CD4-positive, alpha-beta memory T cell (primary cell): ENCODE measurements around the gene MAP1LC3A. TPM values are rescaled to one million over a fixed set of nuclear protein-coding genes. Genes with fewer than 3 reads are reported as not detected.

ENCODE experiments used
- CTCF ChIA-PET: fragments of 350-600 bp; sonication (Branson Sonifier 250); formaldehyde crosslinking; loops from one replicate; lab custom pipeline; 2021; ENCODE audit warnings: inconsistent platforms; ENCODE audit not compliant: partially characterized antibody; lab: Charles Lee
- POLR2A ChIA-PET: fragments of 350-600 bp; sonication (Branson Sonifier 250); formaldehyde crosslinking; loops from one replicate; lab custom pipeline; 2021; ENCODE audit not compliant: partially characterized antibody; lab: Charles Lee
- DNase-seq, 5 donors: peaks; one replicate each; pipeline versions ENCODE4 v3.0.0 to v3.0.0-alpha.2; 2020 to 2022; ENCODE audit warnings: mixed read lengths in 1 of 5
- H3K27ac ChIP-seq: one replicate; pipeline ENCODE4 v1.7.0; 2013; ENCODE audit warnings: low read depth, low read length
- H3K27me3 ChIP-seq: 2 replicates; pipeline ENCODE4 v1.7.0; 2013; ENCODE audit warnings: mild to moderate bottlenecking, low read length, moderate library complexity; ENCODE audit not compliant: insufficient read depth
- H3K36me3 ChIP-seq: 2 replicates; pipeline ENCODE4 v1.7.0; 2013; ENCODE audit warnings: mild to moderate bottlenecking, low read length, moderate library complexity; ENCODE audit not compliant: insufficient read depth
- H3K4me1 ChIP-seq: 2 replicates; pipeline ENCODE4 v1.7.0; 2013; ENCODE audit warnings: mild to moderate bottlenecking, low read length, moderate library complexity; ENCODE audit not compliant: insufficient read depth
- H3K4me3 ChIP-seq, 2 donors: one replicate each; pipeline ENCODE4 v1.7.0; 2013; ENCODE audit warnings: low read length in 2 of 2, mild to moderate bottlenecking in 1 of 2
- H3K9me3 ChIP-seq, 2 donors: one replicate each; pipeline ENCODE4 v1.7.0; 2013; ENCODE audit warnings: low read length in 2 of 2, control low read depth in 1 of 2; ENCODE audit not compliant: control insufficient read depth in 1 of 2
- H3K27ac Mint-ChIP-seq, 7 donors: one replicate each; pipeline ENCODE4 v1.8.0; 2020 to 2021; ENCODE audit warnings: mixed read lengths in 7 of 7, mild to moderate bottlenecking in 6 of 7, inconsistent platforms in 3 of 7, moderate library complexity in 3 of 7
- H3K27me3 Mint-ChIP-seq, 2 donors: one replicate each; pipeline ENCODE4 v1.8.0; 2020 to 2021; ENCODE audit warnings: mixed read lengths in 2 of 2
- H3K36me3 Mint-ChIP-seq, 2 donors: one replicate each; pipeline ENCODE4 v1.8.0; 2020 to 2021; ENCODE audit warnings: mixed read lengths in 2 of 2, inconsistent platforms in 1 of 2, mild to moderate bottlenecking in 1 of 2
- H3K4me1 Mint-ChIP-seq, 4 donors: one replicate each; pipeline ENCODE4 v1.8.0; 2020 to 2021; ENCODE audit warnings: mixed read lengths in 4 of 4, mild to moderate bottlenecking in 1 of 4
- H3K4me3 Mint-ChIP-seq, 8 donors: one replicate each; pipeline ENCODE4 v1.8.0; 2020 to 2021; ENCODE audit warnings: mixed read lengths in 8 of 8, mild to moderate bottlenecking in 7 of 8, moderate library complexity in 6 of 8, inconsistent platforms in 3 of 8
- H3K9me3 Mint-ChIP-seq, 8 donors: one replicate each; pipeline ENCODE4 v1.8.0; 2020 to 2021; ENCODE audit warnings: mixed read lengths in 8 of 8, mild to moderate bottlenecking in 5 of 8, inconsistent platforms in 3 of 8, moderate library complexity in 1 of 8
- intact Hi-C: fragments of 100-400 bp; cut with micrococcal nuclease; formaldehyde crosslinking; loops from one replicate; pipeline ENCODE4 v1.15.1; 2023
- polyA plus RNA-seq, 2 donors: library from polyadenylated mRNA; unstranded; fragments of 300-500 nt; fragmentation: Illumina TruSeq; gene quantifications; one replicate each; pipeline ENCODE4 v1.2.3, GENCODE V29; 2021
- total RNA-seq, 2 experiments: library from RNA; stranded (reverse); gene quantifications; one replicate each; pipeline ENCODE4 v1.2.3, GENCODE V29; 2021

MAP1LC3A gene
- total and polyA plus RNA-seq, 4 experiments from 2014 or later, result 2.1 to 7.9 (median 3.2) TPM

GRCh38 chr20:34578025-34578424 is 19.5 kb downstream of the MAP1LC3A start:
- Mint-ChIP-seq H3K27ac (peak overlapping the region in 1 of 7 donors; percentile 5), H3K4me1 (peaks cover 13 to 32% (median 27%) of the 10 kb centered on the region in 4 donors), H3K36me3 (peaks cover 34 to 37% of the 10 kb centered on the region in 2 donors), H3K4me3 (no peak overlapping the region), H3K27me3 (no peaks in the 10 kb centered on the region), H3K9me3 (no peaks in the 10 kb centered on the region)
- Histone ChIP-seq H3K27ac (no peak overlapping the region), H3K36me3 (peaks cover 6% of the 10 kb centered on the region), H3K27me3 (no peaks in the 10 kb centered on the region), H3K9me3 (no peaks in the 10 kb centered on the region), H3K4me3 (no peak overlapping the region), H3K4me1 (peaks cover 32% of the 10 kb centered on the region)
- no peak for DNase-seq
- CTCF ChIA-PET, result no interaction called here
- intact Hi-C loops, result no loop called here
- POLR2A ChIA-PET, result no interaction called here

GRCh38 chr20:34578521-34578920 is 20.0 kb downstream of the MAP1LC3A start:
- H3K4me1 Mint-ChIP-seq, result peaks cover 13 to 32% (median 27%) of the 10 kb centered on the region in 4 donors
- no peaks in the 10 kb centered on the region for H3K27me3 Mint-ChIP-seq
- ChIA-PET CTCF (no interaction called here), POLR2A (no interaction called here)
- no peaks in the 10 kb centered on the region for H3K9me3 Mint-ChIP-seq
- H3K27me3 ChIP-seq, result no peaks in the 10 kb centered on the region
- H3K4me3 ChIP-seq, result no peak overlapping the region
- no peaks in the 10 kb centered on the region for H3K9me3 ChIP-seq
- peaks cover 32% of the 10 kb centered on the region for H3K4me1 ChIP-seq
- intact Hi-C loops, result no loop called here
- H3K36me3 ChIP-seq, result peaks cover 6% of the 10 kb centered on the region
- peak overlapping the region in 1 of 7 donors; percentile 5 for H3K27ac Mint-ChIP-seq
- no peak overlapping the region for H3K27ac ChIP-seq
- peaks cover 30 to 33% of the 10 kb centered on the region in 2 donors for H3K36me3 Mint-ChIP-seq
- no peak for DNase-seq
- no peak overlapping the region for H3K4me3 Mint-ChIP-seq

DNA sequence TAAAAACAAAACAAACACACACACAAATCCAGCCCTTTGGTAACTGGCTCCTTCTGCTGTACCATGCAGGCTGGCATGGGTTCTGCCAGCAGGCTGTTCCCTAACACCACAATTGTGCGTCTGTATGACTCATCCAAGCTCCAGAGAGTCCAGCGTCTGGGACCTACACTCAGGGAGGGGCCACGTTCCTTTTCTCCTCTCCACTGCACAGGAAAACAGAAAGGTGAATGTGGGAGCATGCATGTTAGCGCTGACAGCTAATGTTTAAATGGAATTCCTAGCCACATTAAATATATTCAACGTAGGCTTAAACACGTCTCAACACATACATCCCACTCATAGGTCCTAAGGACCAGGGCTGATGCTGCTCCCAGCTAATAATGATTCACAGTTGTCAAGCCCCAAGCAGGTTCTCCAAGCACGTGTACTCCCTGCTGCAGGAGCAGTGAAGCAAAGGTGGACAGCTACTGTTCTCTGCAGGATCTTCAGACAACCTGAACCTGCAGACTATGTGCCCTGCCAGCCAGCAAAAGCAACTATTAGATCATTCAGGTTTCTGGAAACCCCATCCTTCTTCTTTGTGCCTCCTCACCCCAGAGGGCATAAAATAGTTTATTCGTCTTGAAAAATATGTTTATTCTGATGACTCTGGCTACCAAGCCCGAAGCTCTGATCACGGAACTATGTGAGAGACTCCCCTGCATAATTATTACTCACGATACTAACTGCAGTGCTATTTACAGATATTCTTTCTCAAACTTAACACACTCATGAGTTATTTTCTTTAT is 20.9 kb downstream of the MAP1LC3A start:
- peaks cover 6% of the 10 kb centered on the region for H3K36me3 ChIP-seq
- no peak for DNase-seq
- peaks cover 26 to 29% of the 10 kb centered on the region in 2 donors for H3K36me3 Mint-ChIP-seq

DNA sequence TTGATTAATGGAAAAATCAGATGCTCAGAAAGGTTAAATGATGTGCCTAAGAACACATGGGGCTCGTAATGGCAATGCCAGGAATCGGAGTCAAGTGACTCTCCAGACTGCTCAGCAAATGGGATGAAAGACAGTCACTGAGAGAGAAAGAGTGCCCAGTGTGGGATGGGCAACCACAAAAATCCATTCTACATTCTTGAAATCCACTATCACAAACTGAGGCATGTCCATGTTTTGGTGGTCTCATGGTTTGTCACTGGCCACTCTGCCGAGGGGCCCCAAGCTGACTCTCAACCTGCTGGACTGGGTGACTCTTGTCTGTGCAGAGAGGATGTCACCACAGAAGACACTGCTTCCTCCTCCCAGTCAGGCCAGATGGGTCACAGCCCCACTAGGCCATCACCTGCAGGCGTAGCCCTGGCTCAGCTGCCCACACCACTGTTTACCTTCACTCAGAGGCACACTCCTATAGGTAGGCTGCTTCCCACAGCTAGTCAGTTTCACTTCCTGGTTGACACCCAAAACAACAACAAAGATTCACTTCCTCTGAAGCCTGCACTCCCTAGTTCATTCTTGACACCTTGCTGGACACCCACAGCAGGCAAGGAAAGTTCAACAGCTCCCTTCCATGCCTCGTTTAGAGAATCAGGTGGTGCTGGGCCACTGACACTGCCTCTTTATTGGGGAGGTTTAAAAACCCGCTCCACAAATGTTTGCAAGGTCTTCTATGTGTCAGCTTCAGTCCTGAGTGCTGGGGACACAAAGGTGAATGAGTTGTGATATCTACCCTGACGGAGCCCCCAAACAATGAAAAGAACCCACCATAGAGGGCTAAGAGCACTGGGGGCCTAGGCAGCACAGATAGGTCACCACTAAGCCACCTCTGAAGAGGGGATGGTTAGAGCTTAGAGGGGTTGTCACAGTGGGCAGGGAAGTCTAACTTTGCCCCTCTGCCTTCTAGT is 21.7 kb downstream of the MAP1LC3A start:
- Mint-ChIP-seq H3K27me3 (no peaks in the 10 kb centered on the region), H3K4me3 (peak overlapping the region in 5 of 8 donors; percentile 28 to 67 (median 54)), H3K9me3 (no peaks in the 10 kb centered on the region), H3K36me3 (peaks cover 22 to 26% of the 10 kb centered on the region in 2 donors), H3K27ac (peak overlapping the region; percentile 63 to 93 (median 92)), H3K4me1 (peaks cover 13 to 32% (median 27%) of the 10 kb centered on the region in 4 donors)
- CTCF ChIA-PET, result interaction anchor here (1.5 kb wide), 1 partner anchor 268 kb away, joined by 5 read pairs; no protein-coding TSS in a partner anchor
- H3K9me3 ChIP-seq, result no peaks in the 10 kb centered on the region
- POLR2A ChIA-PET, result interaction anchor here (0.7 kb wide), 1 partner anchor 96 kb away, joined by 3 read pairs; no protein-coding TSS in a partner anchor
- H3K27ac ChIP-seq, result peak overlapping the region; percentile 27
- H3K4me3 ChIP-seq, result no peak overlapping the region
- DNase-seq, result peak in 3 of 5 donors; percentile 9 to 17 (median 12)
- H3K27me3 ChIP-seq, result no peaks in the 10 kb centered on the region
- no peaks in the 10 kb centered on the region for H3K36me3 ChIP-seq
- intact Hi-C loops, result no loop called here
- peaks cover 32% of the 10 kb centered on the region for H3K4me1 ChIP-seq

More for the DNA sequence above, 20.9 kb downstream of the MAP1LC3A start:
- no peaks in the 10 kb centered on the region for H3K9me3 ChIP-seq
- H3K27me3 ChIP-seq, result no peaks in the 10 kb centered on the region
- POLR2A ChIA-PET, result interaction anchor here (0.6 kb wide), 1 partner anchor 10 kb away, joined by 3 read pairs; no protein-coding TSS in a partner anchor
- peaks cover 13 to 32% (median 27%) of the 10 kb centered on the region in 4 donors for H3K4me1 Mint-ChIP-seq
- CTCF ChIA-PET, result interaction anchor here (1.5 kb wide), 1 partner anchor 267 kb away, joined by 5 read pairs; no protein-coding TSS in a partner anchor
- H3K4me3 ChIP-seq, result no peak overlapping the region
- no peak overlapping the region for H3K4me3 Mint-ChIP-seq
- H3K27me3 Mint-ChIP-seq, result no peaks in the 10 kb centered on the region
- H3K9me3 Mint-ChIP-seq, result no peaks in the 10 kb centered on the region
- H3K27ac ChIP-seq, result peak overlapping the region; percentile 27
- peak overlapping the region in 6 of 7 donors; percentile 63 to 93 (median 80) for H3K27ac Mint-ChIP-seq
- intact Hi-C loops, result no loop called here
- peaks cover 32% of the 10 kb centered on the region for H3K4me1 ChIP-seq

DNA sequence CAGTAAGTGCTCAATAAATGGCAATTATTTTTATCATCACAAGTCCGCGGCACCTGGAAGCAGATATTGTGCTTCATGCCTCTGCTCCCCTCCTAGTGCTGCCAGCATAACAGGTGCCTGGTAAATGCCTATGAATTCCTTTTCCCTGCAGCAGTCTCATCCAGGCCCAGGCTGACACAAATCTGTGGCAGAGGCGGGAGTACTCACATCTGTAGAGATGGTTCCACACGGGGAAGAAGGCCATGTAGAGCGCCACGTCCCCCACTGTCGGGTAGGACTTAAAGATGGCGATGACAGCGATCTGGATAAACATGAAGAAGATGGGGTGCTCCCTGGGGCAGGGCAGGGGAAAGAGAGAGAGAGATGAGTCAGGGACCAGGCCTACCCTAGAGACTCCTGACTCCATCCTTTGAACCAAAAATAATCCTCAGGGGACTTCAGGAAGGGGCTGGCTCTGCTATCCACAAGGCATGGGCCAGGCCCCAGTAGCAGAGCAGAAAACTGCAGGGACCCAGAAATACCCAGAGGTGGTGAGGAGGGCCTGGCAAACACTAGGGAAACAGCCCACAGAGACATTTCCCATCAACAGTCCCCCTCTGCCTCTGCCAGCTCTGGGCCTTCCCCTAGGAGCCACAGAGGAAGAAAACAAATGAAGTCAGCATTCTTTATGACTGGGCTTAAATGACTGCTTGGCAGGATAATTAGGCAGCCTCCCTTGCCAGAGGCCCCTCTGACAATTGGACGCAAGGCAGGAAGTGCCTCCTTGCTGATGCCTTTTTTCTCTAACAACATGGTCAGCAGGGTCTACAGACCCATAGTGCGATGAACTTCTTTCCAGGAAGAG is 23.0 kb downstream of the MAP1LC3A start:
- CTCF ChIA-PET, result no interaction called here
- Histone ChIP-seq H3K9me3 (no peaks in the 10 kb centered on the region), H3K36me3 (peaks cover 6% of the 10 kb centered on the region), H3K27me3 (no peaks in the 10 kb centered on the region), H3K27ac (no peak overlapping the region), H3K4me3 (no peak overlapping the region), H3K4me1 (peaks cover 32% of the 10 kb centered on the region)
- POLR2A ChIA-PET, result no interaction called here
- Mint-ChIP-seq H3K36me3 (peaks cover 29 to 31% of the 10 kb centered on the region in 2 donors), H3K27me3 (no peaks in the 10 kb centered on the region), H3K4me3 (peak overlapping the region in 1 of 8 donors; percentile 13), H3K9me3 (no peaks in the 10 kb centered on the region), H3K4me1 (peaks cover 13 to 32% (median 27%) of the 10 kb centered on the region in 4 donors), H3K27ac (peak overlapping the region; percentile 57 to 93 (median 90))
- no peak for DNase-seq
- intact Hi-C loops, result no loop called here

GRCh38 chr20:34582221-34582620 is 23.7 kb downstream of the MAP1LC3A start:
- Histone ChIP-seq H3K27ac (no peak overlapping the region), H3K27me3 (no peaks in the 10 kb centered on the region), H3K4me3 (no peak overlapping the region), H3K4me1 (peaks cover 32% of the 10 kb centered on the region), H3K36me3 (peaks cover 12% of the 10 kb centered on the region), H3K9me3 (no peaks in the 10 kb centered on the region)
- H3K27me3 Mint-ChIP-seq, result no peaks in the 10 kb centered on the region
- H3K9me3 Mint-ChIP-seq, result no peaks in the 10 kb centered on the region
- ChIA-PET CTCF (no interaction called here), POLR2A (no interaction called here)
- DNase-seq, result no peak
- intact Hi-C loops, result no loop called here
- H3K27ac Mint-ChIP-seq, result peak overlapping the region; percentile 57 to 93 (median 89)
- H3K4me1 Mint-ChIP-seq, result peaks cover 13 to 32% (median 27%) of the 10 kb centered on the region in 4 donors
- peaks cover 31 to 33% of the 10 kb centered on the region in 2 donors for H3K36me3 Mint-ChIP-seq
- no peak overlapping the region for H3K4me3 Mint-ChIP-seq
